Vagina (tissue), 2 donors: ENCODE measurements around the gene OR2V2.

Experiments used
- POLR2A ChIP-seq, 2 donors: fragments of 450-650 bp; IDR thresholded peaks; one replicate each; pipeline ENCODE4 v1.6.1; 2017; ENCODE audit warnings: antibody characterized with exemption in 2 of 2, mild to moderate bottlenecking in 2 of 2, moderate library complexity in 2 of 2
- TF ChIP-seq, protein P1 (sequence below), 3 experiments: fragments of 450-650 bp in 2 of 3; fragments of 200-600 bp in 1 of 3; sonication (generic) in 1 of 3; IDR thresholded peaks; one replicate each; pipeline ENCODE4 v1.5.1; 2017 to 2019; ENCODE audit warnings: antibody characterized with exemption in 3 of 3, mild to moderate bottlenecking in 2 of 3, moderate library complexity in 2 of 3

DNA sequence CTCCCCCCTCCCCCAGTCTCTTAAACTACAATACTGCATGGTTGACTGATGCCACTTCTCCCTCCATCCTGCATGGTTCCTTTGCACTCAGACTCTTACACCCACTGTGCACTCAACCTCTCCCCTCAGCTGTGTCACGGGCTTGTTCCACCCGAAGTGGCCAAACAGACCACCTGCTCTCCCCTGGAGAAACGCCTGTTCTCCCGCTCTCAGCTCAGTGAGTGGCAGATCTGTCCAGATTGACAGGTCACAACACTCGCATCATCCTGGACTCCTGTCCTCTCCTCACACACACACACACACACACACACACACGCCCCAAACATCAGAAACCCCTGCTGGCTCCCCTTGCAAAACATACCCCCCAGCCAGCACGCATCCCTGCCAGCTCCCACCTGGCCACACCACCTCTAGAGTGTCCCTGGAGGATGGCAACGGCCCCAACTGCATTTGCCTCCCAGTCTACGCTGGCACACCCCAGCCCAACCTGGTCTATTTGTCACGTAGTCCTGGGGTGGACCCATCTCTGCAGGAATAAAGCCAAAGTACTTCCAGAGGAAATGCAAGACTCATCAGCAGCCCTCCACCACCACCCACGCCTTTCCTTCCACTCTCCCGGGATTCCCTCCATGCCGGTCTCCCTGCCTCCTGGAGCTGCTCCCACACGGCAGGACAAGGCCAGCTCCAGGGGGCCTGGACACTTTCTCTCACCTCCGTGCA, 19.3 kb upstream of the OR2V2 start:
- TF ChIP-seq, protein P1, sequence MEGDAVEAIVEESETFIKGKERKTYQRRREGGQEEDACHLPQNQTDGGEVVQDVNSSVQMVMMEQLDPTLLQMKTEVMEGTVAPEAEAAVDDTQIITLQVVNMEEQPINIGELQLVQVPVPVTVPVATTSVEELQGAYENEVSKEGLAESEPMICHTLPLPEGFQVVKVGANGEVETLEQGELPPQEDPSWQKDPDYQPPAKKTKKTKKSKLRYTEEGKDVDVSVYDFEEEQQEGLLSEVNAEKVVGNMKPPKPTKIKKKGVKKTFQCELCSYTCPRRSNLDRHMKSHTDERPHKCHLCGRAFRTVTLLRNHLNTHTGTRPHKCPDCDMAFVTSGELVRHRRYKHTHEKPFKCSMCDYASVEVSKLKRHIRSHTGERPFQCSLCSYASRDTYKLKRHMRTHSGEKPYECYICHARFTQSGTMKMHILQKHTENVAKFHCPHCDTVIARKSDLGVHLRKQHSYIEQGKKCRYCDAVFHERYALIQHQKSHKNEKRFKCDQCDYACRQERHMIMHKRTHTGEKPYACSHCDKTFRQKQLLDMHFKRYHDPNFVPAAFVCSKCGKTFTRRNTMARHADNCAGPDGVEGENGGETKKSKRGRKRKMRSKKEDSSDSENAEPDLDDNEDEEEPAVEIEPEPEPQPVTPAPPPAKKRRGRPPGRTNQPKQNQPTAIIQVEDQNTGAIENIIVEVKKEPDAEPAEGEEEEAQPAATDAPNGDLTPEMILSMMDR (IDR thresholded peaks at IDR 0.05): no peak
- no peak for TF ChIP-seq POLR2A (IDR thresholded peaks at IDR 0.05)
